BE2C (cell line): ENCODE data around the gene POMT2.

ENCODE experiments used
- DNase-seq: peaks from one replicate; pipeline ENCODE4 v3.0.0-alpha.2; 2020
- H3K27me3 ChIP-seq: fragments of 250-450 bp; sonication (Bioruptor Pico); 2 replicates; pipeline ENCODE4 v1.5.1; 2020; ENCODE audit warnings: mild to moderate bottlenecking
- H3K36me3 ChIP-seq: fragments of 250-450 bp; sonication (Bioruptor Pico); 2 replicates; pipeline ENCODE4 v1.5.1; 2020; ENCODE audit warnings: mild to moderate bottlenecking
- H3K4me1 ChIP-seq: fragments of 250-450 bp; sonication (Bioruptor Pico); 2 replicates; pipeline ENCODE4 v1.5.1; 2020
- H3K4me3 ChIP-seq: 2 replicates; pipeline ENCODE4 v1.5.1; 2011; ENCODE audit warnings: low read depth, low read length
- H3K9me3 ChIP-seq: fragments of 250-450 bp; sonication (Bioruptor Pico); 2 replicates; pipeline ENCODE4 v1.5.1; 2020
- TF ChIP-seq, protein P1 (sequence below): IDR thresholded peaks from 2 replicates; pipeline ENCODE4 v1.5.1; 2012; ENCODE audit warnings: mild to moderate bottlenecking, low read depth, low read length

POMT2 gene

DNA sequence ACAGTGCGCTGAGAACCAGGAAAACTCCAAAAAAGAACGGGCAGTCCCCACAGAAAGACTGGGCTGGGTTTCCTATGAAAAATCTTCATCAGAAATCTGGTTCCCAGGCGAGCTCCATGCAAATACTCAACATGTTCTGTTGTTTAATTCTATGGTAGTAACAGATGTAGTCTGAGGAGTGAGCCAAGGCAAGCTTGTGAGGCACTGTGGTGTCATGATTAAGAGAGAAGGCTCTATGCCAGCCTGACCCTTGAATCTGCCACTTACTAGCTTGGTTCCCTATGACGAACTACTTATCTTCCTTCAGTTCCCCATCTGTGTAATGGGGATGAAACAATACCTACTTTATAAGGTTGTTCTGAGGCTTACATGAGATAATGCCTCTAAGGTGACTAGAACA lies 10.7 kb downstream of the POMT2 start:
- TF ChIP-seq, protein P1, sequence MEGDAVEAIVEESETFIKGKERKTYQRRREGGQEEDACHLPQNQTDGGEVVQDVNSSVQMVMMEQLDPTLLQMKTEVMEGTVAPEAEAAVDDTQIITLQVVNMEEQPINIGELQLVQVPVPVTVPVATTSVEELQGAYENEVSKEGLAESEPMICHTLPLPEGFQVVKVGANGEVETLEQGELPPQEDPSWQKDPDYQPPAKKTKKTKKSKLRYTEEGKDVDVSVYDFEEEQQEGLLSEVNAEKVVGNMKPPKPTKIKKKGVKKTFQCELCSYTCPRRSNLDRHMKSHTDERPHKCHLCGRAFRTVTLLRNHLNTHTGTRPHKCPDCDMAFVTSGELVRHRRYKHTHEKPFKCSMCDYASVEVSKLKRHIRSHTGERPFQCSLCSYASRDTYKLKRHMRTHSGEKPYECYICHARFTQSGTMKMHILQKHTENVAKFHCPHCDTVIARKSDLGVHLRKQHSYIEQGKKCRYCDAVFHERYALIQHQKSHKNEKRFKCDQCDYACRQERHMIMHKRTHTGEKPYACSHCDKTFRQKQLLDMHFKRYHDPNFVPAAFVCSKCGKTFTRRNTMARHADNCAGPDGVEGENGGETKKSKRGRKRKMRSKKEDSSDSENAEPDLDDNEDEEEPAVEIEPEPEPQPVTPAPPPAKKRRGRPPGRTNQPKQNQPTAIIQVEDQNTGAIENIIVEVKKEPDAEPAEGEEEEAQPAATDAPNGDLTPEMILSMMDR = no peak
- no peak for DNase-seq
- H3K9me3 ChIP-seq = no peaks in the 10 kb centered on the region
- no peaks in the 10 kb centered on the region for H3K27me3 ChIP-seq
- no peak overlapping the region for H3K4me3 ChIP-seq
- H3K36me3 ChIP-seq = no peaks in the 10 kb centered on the region; the same call in 1 of the 2 replicates
- peaks cover 7% of the 10 kb centered on the region; the same call in 1 of the 2 replicates for H3K4me1 ChIP-seq

DNA sequence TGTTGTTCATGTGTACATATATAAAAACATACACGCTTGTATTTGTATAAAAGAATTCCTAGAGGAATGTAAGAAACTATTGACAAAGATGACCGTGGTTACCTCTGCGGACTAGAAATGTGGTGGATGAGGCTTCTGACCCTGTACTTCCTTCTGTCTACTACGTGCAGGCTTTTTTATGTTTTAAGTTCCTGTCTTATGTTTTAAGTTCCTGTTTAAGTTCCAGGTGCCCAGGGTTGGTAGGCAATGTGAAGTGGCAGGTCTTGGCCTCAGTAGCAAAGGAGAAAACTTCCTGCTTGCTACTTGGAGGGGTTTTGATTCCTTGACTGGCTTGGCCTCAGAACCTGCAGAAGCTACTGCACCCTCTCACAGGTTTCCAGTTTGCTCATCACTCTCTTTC lies 11.6 kb downstream of the POMT2 start:
- Histone ChIP-seq H3K4me1 (peaks cover 7% of the 10 kb centered on the region; the same call in 1 of the 2 replicates), H3K9me3 (no peaks in the 10 kb centered on the region), H3K36me3 (no peaks in the 10 kb centered on the region; the same call in none of the 2 replicates), H3K27me3 (no peaks in the 10 kb centered on the region), H3K4me3 (no peak overlapping the region)
- TF ChIP-seq, protein P1 = no peak
- DNase-seq = no peak

DNA sequence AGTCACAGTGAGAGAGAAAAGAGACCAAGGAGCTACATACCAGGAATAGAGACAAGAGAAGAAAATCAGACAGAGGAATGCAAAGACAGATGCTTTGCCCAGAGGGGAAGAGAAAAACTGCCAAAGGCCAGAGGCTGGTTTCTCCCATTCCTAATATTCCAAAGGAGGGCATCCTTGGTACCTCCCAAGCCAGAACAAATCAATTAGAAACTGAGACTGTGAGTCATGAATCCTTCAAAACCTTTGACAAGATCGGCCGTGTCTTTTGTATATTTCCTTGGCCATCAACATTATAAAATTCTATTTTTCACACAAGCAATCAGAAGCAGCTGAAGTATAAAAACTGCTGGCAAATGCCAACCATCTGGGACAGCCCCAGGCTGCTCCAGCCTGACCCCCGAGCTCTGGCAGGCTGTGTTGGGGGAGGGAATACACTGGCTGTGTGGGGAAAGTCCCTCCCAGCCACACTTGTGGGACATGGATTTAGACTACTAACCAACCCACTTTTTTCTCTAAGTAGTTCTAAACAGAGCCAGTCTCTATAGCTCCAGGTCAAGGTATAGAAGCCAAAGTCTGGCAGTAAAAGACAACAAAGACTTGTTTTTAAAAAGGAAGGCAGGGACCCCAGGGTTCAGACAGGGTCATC lies 13.7 kb downstream of the POMT2 start:
- TF ChIP-seq, protein P1 = no peak
- Histone ChIP-seq H3K9me3 (no peaks in the 10 kb centered on the region), H3K4me3 (no peak overlapping the region), H3K4me1 (no peaks in the 10 kb centered on the region; the same call in 1 of the 2 replicates), H3K27me3 (no peaks in the 10 kb centered on the region), H3K36me3 (no peaks in the 10 kb centered on the region; the same call in none of the 2 replicates)
- no peak for DNase-seq

DNA sequence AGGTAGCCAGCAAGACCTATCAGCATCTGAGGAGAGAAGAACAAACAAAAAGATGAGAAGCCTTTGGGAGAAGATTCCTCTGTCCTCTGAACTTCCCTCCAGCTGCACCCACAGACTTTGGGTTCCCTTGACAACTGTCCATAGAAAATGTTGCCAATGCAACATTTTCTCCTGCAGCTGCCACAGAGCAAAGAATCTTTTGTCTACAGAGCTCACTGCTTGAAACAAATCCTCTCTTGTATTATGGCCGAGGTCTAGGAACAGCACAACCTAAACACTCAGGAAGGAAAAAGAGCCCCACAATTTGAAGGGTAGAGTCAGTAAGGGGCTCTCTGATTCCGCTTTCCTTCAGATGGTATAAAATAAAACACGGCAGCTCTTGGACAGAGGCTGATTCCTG lies 14.3 kb downstream of the POMT2 start:
- Histone ChIP-seq H3K9me3 (no peaks in the 10 kb centered on the region), H3K4me3 (no peak overlapping the region), H3K4me1 (no peaks in the 10 kb centered on the region; the same call in 1 of the 2 replicates), H3K27me3 (no peaks in the 10 kb centered on the region), H3K36me3 (no peaks in the 10 kb centered on the region; the same call in none of the 2 replicates)
- TF ChIP-seq, protein P1 = no peak
- DNase-seq = no peak

DNA sequence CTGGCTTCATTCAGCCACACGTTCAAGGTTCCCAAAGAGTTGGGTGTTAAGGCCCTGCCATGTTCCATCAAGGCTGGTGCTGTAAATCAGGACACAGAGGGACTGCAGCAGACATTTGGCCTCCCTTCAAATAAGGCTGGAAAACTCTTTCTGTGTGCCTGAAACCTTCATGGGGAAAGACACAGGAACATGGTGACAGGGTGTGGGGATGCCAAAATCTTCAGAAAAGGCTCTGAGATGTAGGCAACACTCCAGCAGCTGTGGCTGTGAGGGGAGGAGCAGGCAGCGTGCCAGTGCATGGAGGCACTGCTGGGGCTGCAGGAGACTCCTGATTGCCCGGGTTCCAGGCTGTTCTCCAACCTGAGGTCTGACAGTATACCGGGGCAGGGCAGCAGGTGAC lies 15.0 kb downstream of the POMT2 start:
- H3K4me1 ChIP-seq = no peaks in the 10 kb centered on the region; the same call in 1 of the 2 replicates
- no peaks in the 10 kb centered on the region for H3K9me3 ChIP-seq
- TF ChIP-seq, protein P1 = no peak
- no peak overlapping the region for H3K4me3 ChIP-seq
- no peaks in the 10 kb centered on the region for H3K27me3 ChIP-seq
- no peaks in the 10 kb centered on the region; the same call in 1 of the 2 replicates for H3K36me3 ChIP-seq
- no peak for DNase-seq

DNA sequence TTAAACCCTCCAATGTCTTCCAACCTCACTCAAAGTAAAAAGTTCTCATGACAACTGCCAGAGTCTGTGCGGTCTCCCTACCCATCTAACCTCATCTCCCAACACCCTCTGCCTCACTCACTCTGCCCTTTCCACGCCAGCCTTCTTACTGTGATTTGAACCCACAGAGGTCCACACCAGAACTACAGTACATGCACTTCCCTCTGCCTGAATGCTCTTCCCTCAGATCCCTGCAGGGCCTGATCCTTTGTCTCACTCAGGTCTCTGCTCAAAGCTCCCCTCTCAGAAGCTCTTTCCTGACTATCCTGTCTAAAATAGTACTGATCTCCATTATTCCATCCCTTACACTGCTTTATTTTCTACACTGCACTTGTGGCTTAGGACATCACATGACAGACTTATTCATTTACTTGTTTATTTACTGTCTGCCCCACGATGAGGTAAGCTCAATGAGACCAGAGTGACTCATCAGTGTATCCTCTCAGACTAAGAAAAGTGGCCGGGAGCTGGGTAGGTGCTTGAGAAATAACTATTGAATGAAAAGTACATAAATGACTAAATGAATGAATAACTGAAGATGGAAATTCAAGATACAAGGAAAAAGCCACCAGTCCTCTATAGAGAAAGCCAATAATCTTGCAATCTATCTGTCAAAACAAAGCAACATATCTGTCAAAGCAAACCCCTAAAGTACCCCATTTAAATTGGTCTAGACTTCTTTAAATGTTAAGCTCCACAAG lies 17.1 kb downstream of the POMT2 start:
- no peak for DNase-seq
- Histone ChIP-seq H3K4me1 (no peaks in the 10 kb centered on the region; the same call in 1 of the 2 replicates), H3K36me3 (no peaks in the 10 kb centered on the region; the same call in 1 of the 2 replicates), H3K4me3 (no peak overlapping the region), H3K9me3 (no peaks in the 10 kb centered on the region), H3K27me3 (no peaks in the 10 kb centered on the region)
- TF ChIP-seq, protein P1 = no peak
